Measurements from ENCODE around the gene EPS15.

Gene EPS15

DNA sequence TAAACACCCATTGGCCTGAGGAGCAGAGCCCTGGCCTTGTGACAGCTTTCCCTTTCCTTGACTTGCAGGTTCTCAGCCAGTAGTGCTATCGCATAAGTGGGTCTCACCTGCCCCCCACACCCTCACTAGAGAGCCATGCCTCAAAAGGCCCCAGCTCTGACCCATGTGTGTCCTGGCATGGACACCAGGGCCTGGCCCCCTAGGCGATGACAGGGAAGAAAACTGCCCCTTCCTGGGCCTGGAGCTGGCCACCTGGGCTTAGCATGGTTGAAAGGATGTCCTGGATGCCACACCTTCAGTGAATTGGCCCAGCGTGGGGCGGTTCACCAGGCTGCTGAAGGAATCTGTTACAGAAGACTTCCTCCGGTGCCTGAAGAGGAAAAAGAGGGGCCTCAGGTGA is 207.2 kb downstream of the EPS15 start:
- DNase-seq, result no peak

DNA sequence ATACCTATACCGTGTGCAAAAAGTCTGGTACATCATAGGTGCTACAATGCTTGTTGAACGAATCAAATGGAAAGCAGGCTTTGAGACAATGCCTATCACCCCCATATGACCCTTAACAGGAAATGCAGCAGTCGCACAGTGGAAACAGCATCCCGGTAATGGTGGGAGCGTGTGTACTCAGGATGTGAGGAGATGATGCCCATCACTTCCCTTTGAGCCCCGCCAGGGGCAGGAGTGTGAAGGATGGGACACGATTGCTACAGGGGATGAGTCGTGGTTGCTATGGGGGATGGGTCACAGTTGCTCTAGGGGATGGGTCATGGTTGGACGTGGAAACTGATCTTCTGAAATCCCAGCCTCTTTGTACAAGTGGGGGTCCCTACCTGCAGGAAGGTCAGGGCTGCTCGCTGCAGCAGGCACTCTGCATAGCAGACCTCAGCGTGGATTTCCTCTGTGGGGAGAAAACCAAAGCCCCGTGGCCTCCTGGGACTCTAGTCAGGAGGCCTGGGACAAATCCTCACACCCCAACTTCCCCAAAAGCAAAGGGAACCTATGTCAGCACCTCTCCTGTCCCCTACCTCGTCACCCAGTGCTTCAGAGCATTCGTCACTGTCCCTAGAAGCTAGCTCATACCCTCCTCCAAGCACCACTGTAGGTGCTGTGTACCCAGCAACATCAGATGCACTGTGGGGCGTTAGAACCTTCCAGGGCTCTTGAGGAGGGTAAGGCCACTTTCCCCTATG is 208.0 kb downstream of the EPS15 start:
- DNase-seq, result no peak

DNA sequence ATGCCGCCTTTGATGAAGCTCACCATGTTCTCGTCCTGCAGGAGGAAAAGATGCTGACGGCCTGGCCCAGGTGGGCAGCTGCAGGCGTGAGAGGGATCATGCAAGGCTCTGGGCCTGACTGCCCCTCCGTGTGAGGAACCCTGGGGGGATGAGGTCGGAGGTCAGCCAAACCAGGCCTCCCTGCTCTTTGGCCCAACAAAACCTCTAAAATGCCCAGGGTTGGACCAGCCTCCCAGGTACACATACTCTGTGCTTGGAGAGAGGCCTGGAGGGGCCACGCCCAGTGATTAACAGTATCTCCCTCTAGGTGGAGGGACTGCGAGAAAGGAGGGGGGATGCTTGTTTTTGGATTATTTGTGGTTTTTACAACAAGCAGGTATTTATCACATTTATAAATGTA is 209.8 kb downstream of the EPS15 start:
- DNase-seq, result no peak

DNA sequence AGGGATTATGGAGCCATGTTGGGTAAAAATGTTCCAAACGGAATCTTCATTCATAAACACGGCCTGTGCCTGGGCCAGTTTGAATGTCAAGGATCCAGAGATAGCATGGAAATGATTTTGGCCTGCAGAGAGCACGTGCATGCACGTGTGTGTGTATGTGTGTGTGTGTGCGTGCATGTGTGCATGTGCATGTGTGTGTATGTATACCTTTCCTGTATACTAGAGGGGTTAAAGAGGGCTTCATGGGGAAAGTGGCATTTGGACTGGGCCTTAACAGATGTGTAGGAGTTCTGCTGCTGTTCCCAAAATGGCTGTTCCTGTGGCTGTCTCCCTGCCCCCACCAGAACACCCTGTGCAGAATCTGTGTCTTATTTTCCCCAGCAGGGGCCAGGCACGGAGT is 210.4 kb downstream of the EPS15 start:
- DNase-seq, result no peak

DNA sequence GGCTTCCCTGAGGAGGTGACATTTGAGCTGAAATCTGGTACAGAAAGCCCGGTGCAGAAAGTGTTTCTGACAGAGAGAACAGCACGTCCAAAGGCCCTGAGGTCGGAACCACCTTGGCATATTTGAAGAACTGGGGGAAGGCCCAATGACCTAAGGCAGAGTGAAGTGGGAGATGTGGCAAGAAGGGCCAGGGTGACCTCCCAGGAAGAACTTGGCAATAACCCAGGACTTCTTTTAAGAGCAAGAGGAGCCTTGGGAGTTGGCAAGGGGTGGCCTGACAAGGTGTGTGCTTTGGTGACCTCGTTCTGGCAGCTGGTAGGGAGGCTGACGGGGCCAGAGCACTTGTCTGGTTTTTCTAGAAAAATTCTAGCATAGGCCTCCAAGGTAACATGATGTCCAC is 212.1 kb downstream of the EPS15 start:
- DNase-seq, result no peak

DNA sequence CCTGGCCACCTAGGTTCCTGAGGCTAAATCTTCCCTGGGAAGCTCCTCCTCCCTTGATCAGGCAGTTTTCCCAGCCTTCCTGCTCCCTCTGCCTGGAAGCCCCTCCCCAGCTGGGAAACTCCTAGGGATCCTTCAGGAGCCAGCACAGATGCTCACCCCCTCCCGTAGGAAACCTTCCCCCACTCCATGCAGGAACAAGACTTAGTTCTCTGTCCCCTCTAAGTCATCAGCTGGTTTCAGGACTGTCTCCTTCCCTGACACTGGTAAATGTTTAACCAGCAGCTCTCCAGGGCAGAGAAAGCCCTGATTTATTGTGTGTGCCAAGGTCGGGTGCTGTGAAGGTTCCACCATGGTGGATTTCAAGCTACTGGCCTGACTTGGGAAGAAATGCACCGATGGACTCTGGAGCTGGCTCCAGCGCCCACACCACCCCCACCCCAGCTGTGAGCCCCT is 213.7 kb downstream of the EPS15 start:
- no peak for DNase-seq

- no peak for DNase-seq
Observed at GRCh38 chr1:51304360-51304759, 214.7 kb downstream of the EPS15 start.
